Mesendoderm (in vitro differentiated cells): Measurements from ENCODE around the gene ACOX1.

ENCODE experiments used
- DNase-seq: peaks from one replicate; pipeline ENCODE4 v3.0.0; 2013
- H2AK5ac ChIP-seq: 2 replicates; pipeline ENCODE4 v1.6.1; 2013; ENCODE audit warnings: low read length, inconsistent platforms
- H2BK120ac ChIP-seq: 2 replicates; pipeline ENCODE4 v1.6.1; 2013; ENCODE audit warnings: low read depth, mild to moderate bottlenecking, low read length, moderate library complexity, mixed read lengths
- H2BK15ac ChIP-seq: replicated peaks from 2 replicates; pipeline ENCODE4 v1.6.1; 2013; ENCODE audit warnings: low read depth, mild to moderate bottlenecking, moderate library complexity
- H2BK5ac ChIP-seq: 2 replicates; pipeline ENCODE4 v1.6.1; 2013; ENCODE audit warnings: low read length, inconsistent platforms
- H3K18ac ChIP-seq: 2 replicates; pipeline ENCODE4 v1.6.1; 2013; ENCODE audit warnings: mild to moderate bottlenecking, low read length, mixed read lengths
- H3K23ac ChIP-seq: one replicate; pipeline ENCODE4 v1.6.1; 2013; ENCODE audit warnings: low read length
- H3K27ac ChIP-seq: 2 replicates; pipeline ENCODE4 v1.5.1; 2013; ENCODE audit warnings: low read depth, mild to moderate bottlenecking, inconsistent platforms, low read length, moderate library complexity
- H3K27me3 ChIP-seq: 2 replicates; pipeline ENCODE4 v1.6.1; 2013; ENCODE audit warnings: low read length, control low read depth, mild to moderate bottlenecking, inconsistent platforms; ENCODE audit not compliant: insufficient read depth, poor library complexity
- H3K36me3 ChIP-seq: 2 replicates; pipeline ENCODE4 v1.6.1; 2013; ENCODE audit warnings: low read length, inconsistent platforms; ENCODE audit not compliant: control insufficient read depth, insufficient read depth
- H3K4ac ChIP-seq: one replicate; pipeline ENCODE4 v1.6.1; 2013; ENCODE audit warnings: low read depth, mild to moderate bottlenecking, low read length, moderate library complexity
- H3K4me1 ChIP-seq: 2 replicates; pipeline ENCODE4 v1.6.1; 2013; ENCODE audit warnings: low read depth, low read length, inconsistent platforms; ENCODE audit not compliant: control insufficient read depth
- H3K4me2 ChIP-seq: 2 replicates; pipeline ENCODE4 v1.6.1; 2013; ENCODE audit warnings: low read length
- H3K4me3 ChIP-seq: 2 replicates; pipeline ENCODE4 v1.5.1; 2013; ENCODE audit warnings: mild to moderate bottlenecking, low read length
- H3K56ac ChIP-seq: one replicate; pipeline ENCODE4 v1.6.1; 2013; ENCODE audit warnings: low read length
- H3K79me1 ChIP-seq: 2 replicates; pipeline ENCODE4 v1.6.1; 2013; ENCODE audit warnings: low read length, inconsistent platforms
- H3K79me2 ChIP-seq: 2 replicates; pipeline ENCODE4 v1.6.1; 2013; ENCODE audit warnings: mild to moderate bottlenecking, low read length; ENCODE audit not compliant: control insufficient read depth, insufficient read depth
- H3K9ac ChIP-seq: 2 replicates; pipeline ENCODE4 v1.6.1; 2013; ENCODE audit warnings: low read length, inconsistent platforms
- H4K5ac ChIP-seq: one replicate; pipeline ENCODE4 v1.6.1; 2013; ENCODE audit warnings: low read length
- H4K8ac ChIP-seq: one replicate; pipeline ENCODE4 v1.6.1; 2013; ENCODE audit warnings: low read depth, mild to moderate bottlenecking, control low read depth, low read length, moderate library complexity
- WGBS: extraction: QIAGEN DNeasy Blood & Tissue Kit; methylation state at CpG from one replicate; pipeline ENCODE4 v1.1.7; 2013; ENCODE audit warnings: low lambda C conversion rate, missing lambda C conversion rate; ENCODE audit not compliant: insufficient coverage; ENCODE audit errors: extremely low coverage; 5-methylcytosine and 5-hydroxymethylcytosine counted together

Gene ACOX1

DNA sequence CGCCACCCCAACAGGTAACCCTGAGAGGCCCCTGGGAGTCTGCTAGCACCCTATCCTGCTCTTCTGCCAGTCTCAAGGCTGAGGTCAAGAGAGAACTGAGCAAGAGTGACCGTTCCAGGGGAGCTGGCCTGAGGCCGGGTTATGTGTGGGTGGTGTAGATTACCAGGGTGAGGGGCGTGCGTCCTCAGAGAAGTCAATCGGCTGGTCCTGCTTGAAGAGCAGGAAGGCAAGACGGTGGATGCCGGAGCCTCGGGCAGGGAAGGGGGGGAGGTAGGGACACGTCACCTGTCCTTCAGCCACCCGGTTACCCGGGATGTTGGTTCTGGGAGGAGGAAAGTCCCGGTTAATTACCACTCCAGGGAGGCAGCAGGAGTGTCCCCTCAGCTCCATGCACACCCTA, 79.6 kb downstream of the ACOX1 start:
- Histone ChIP-seq H3K27me3 (no peaks in the 10 kb centered on the region), H3K18ac (no peak overlapping the region), H4K8ac (no peak overlapping the region), H3K27ac (no peak overlapping the region), H3K23ac (no peak overlapping the region), H2BK5ac (no peak overlapping the region), H3K9ac (no peak overlapping the region), H4K5ac (no peak overlapping the region), H3K36me3 (peaks cover 12% of the 10 kb centered on the region), H3K4me1 (peaks cover 5% of the 10 kb centered on the region), H3K4ac (no peak overlapping the region), H3K56ac (no peak overlapping the region), H2AK5ac (no peak overlapping the region), H2BK120ac (no peak overlapping the region), H3K79me2 (peaks cover 16% of the 10 kb centered on the region), H3K4me2 (no peak overlapping the region), H3K79me1 (peaks cover 7% of the 10 kb centered on the region), H2BK15ac (no peak overlapping the region), H3K4me3 (no peak overlapping the region)
- DNase-seq = no peak
- WGBS = no CpG with 5 or more reads among the region's 13 CpGs

GRCh38 chr17:75898791-75899190, 80.2 kb downstream of the ACOX1 start:
- H4K8ac ChIP-seq = no peak overlapping the region
- H2AK5ac ChIP-seq = no peak overlapping the region
- no peak overlapping the region for H2BK5ac ChIP-seq
- H3K23ac ChIP-seq = no peak overlapping the region
- H3K9ac ChIP-seq = no peak overlapping the region
- H3K79me1 ChIP-seq = peaks cover 10% of the 10 kb centered on the region
- no peak overlapping the region for H3K56ac ChIP-seq
- no peak overlapping the region for H3K27ac ChIP-seq
- no peak overlapping the region for H4K5ac ChIP-seq
- H2BK120ac ChIP-seq = no peak overlapping the region
- H3K4ac ChIP-seq = no peak overlapping the region
- H3K4me2 ChIP-seq = no peak overlapping the region
- no peak overlapping the region for H2BK15ac ChIP-seq
- H3K4me3 ChIP-seq = no peak overlapping the region
- no peak overlapping the region for H3K18ac ChIP-seq
- WGBS = no CpG with 5 or more reads among the region's 16 CpGs
- DNase-seq = no peak
- peaks cover 16% of the 10 kb centered on the region for H3K79me2 ChIP-seq
- peaks cover 5% of the 10 kb centered on the region for H3K4me1 ChIP-seq
- no peaks in the 10 kb centered on the region for H3K27me3 ChIP-seq
- peaks cover 12% of the 10 kb centered on the region for H3K36me3 ChIP-seq

DNA sequence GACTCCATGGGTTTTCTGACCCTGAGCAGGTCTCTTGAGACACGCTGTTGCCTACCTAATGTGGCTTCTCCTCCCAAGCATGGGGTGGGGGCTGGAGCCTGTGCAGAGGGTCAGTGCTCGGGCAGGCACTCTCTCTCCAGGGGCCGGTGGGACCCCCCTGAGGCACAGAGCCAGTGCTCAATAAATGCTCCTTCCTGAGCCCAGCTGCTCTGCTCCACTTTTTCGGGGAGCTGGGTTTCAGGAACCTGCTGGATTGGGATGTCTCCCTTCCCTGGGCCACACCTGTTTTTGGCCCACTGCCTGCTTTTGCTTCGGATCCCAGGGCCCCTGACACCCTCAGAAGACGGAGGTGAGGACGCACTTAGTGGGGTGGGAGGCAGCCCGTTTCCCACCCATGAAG, 80.9 kb downstream of the ACOX1 start:
- H3K18ac ChIP-seq = no peak overlapping the region
- H4K8ac ChIP-seq = no peak overlapping the region
- H3K4ac ChIP-seq = no peak overlapping the region
- no peak for DNase-seq
- H2AK5ac ChIP-seq = no peak overlapping the region
- no peak overlapping the region for H3K4me2 ChIP-seq
- peaks cover 12% of the 10 kb centered on the region for H3K36me3 ChIP-seq
- H3K23ac ChIP-seq = no peak overlapping the region
- H3K79me1 ChIP-seq = peaks cover 14% of the 10 kb centered on the region
- H3K79me2 ChIP-seq = peaks cover 18% of the 10 kb centered on the region
- H3K4me1 ChIP-seq = peaks cover 5% of the 10 kb centered on the region
- H2BK120ac ChIP-seq = no peak overlapping the region
- no peak overlapping the region for H4K5ac ChIP-seq
- H3K56ac ChIP-seq = peak overlapping the region; percentile 12
- no peak overlapping the region for H3K27ac ChIP-seq
- no peak overlapping the region for H2BK5ac ChIP-seq
- no peak overlapping the region for H3K9ac ChIP-seq
- no CpG with 5 or more reads among the region's 8 CpGs for WGBS
- no peaks in the 10 kb centered on the region for H3K27me3 ChIP-seq
- H2BK15ac ChIP-seq = no peak overlapping the region
- no peak overlapping the region for H3K4me3 ChIP-seq

DNA sequence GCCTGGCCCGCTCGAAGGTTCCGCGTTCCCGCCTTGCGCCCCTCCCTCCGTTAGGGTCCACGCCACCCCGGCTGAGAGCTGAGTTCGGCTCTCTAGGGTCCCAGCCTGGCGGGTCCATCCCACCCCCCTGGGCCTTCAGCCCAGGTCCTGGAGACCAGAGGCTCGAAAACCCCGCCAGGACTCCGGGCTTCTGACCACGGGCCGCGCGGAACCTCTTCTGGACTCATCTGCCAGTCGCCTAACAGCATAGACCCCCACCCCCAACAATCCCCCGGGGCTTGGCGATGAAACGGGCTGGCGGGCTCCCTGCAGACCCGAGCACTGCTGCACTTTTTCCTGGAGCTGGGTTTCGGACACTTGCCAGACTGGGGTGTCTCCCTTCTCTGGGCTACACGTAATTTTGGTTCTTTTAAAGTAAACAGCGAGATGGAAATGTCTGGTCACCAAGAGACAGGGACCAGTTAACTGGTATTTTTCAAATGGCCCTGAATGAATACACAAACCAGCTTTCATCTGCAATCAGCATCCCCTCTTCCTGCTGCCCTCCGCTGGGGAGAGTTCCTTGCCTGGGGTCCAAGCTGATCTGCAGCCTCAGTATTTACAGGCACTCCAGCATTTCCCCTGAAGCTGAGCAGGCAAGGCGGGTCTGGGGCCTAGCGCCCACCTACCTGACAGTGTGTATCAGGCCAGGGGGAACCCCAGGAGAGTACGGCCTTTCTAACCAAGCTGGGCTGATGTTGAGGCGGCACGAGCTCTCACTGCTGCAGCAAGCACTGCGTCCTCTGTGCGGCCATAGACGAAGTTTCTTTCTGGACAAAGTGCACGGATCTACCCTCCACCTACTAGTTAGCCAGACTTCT, 81.6 kb downstream of the ACOX1 start:
- Histone ChIP-seq H2BK5ac (no peak overlapping the region), H3K79me2 (peaks cover 18% of the 10 kb centered on the region), H3K18ac (peak overlapping the region; percentile 66), H3K4me3 (no peak overlapping the region), H3K79me1 (peaks cover 14% of the 10 kb centered on the region), H4K8ac (no peak overlapping the region), H3K27me3 (no peaks in the 10 kb centered on the region), H3K9ac (peak overlapping the region; percentile 78), H2BK15ac (no peak overlapping the region), H3K23ac (no peak overlapping the region), H3K36me3 (peaks cover 12% of the 10 kb centered on the region), H3K56ac (peak overlapping the region; percentile 91), H3K27ac (peak overlapping the region; percentile 45), H2BK120ac (no peak overlapping the region), H3K4me1 (peaks cover 5% of the 10 kb centered on the region), H2AK5ac (no peak overlapping the region), H3K4ac (peak overlapping the region; percentile 60), H4K5ac (no peak overlapping the region), H3K4me2 (peak overlapping the region; percentile 67)
- no CpG with 5 or more reads among the region's 37 CpGs for WGBS
- peak; percentile 58 for DNase-seq

DNA sequence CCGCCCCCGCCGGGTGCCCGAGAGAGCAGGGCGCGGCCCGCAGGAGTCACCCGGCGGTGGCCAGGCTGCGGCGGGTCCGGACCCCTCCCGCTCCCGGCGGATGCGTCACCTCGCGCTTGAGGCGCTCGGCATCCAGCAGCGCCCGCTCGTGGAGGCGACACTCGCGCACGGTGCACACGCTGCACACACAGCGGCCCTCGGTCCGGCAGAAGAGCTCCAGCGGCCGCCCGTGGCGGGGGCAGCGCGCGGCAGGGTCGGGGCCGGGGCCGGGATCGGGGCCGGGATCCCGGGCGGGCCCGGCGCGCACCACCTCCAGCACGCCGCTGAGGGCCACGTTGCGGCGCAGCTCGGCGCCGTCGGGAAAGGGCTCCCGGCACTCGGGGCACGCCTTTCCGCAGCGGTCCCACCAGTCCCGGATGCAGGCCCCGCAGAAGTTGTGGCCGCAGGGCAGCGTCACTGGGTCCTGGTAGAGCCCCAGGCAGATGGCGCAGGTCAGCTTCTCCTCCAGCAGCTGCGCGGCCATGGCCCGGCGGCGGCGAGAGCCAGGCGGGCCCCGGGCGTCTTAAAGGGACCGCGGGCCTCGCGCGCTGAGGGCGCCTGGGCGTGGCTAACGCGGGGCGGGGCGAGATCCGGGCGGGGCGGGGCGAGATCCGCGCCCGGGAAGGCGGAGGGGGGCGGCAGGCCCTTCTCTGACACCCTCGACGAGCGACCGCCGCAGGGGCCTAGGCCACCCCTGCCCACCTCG, 82.4 kb downstream of the ACOX1 start, which contains the start of gene TRIM65:
TSS of gene TRIM65 (minus strand) at position 537 of the 745 bp plus-strand sequence. CDS start at position 523, 14 bp downstream.
- Histone ChIP-seq H3K27ac (peak within 1 kb of the TSS; percentile 89), H2AK5ac (no peak within 1 kb of the TSS), H3K23ac (peak within 1 kb of the TSS; percentile 89), H2BK5ac (peak within 1 kb of the TSS; percentile 78), H3K27me3 (no peaks in the 10 kb centered on the region), H3K4me3 (peak within 1 kb of the TSS; percentile 93), H3K4me2 (peak within 1 kb of the TSS; percentile 89), H3K18ac (peak within 1 kb of the TSS; percentile 90), H3K79me1 (peaks cover 14% of the 10 kb centered on the region), H2BK120ac (no peak within 1 kb of the TSS), H3K9ac (peak within 1 kb of the TSS; percentile 99), H3K79me2 (peaks cover 18% of the 10 kb centered on the region), H3K4ac (peak within 1 kb of the TSS; percentile 94), H3K4me1 (peaks cover 5% of the 10 kb centered on the region), H3K36me3 (peaks cover 11% of the 10 kb centered on the region), H3K56ac (peak within 1 kb of the TSS; percentile 99), H4K8ac (no peak within 1 kb of the TSS), H2BK15ac (no peak within 1 kb of the TSS), H4K5ac (no peak within 1 kb of the TSS)
- peak; percentile 88 for DNase-seq
- no CpG with 5 or more reads among the region's 102 CpGs for WGBS
